HG02852 (cell line): Measurements from ENCODE around the gene GPR176.
"Not testable (repeated sequence)": the region's sequence is repeated elsewhere in the genome, so short reads cannot be mapped to it uniquely, and the experiment has no call there.

Source experiments
- ATAC-seq: cut with Tn5 transposase; IDR thresholded peaks from one replicate; pipeline ENCODE4 v1.9.1; 2021; ENCODE audit warnings: mild to moderate bottlenecking, moderate library complexity; ENCODE audit not compliant: unreplicated experiment

Gene GPR176

DNA sequence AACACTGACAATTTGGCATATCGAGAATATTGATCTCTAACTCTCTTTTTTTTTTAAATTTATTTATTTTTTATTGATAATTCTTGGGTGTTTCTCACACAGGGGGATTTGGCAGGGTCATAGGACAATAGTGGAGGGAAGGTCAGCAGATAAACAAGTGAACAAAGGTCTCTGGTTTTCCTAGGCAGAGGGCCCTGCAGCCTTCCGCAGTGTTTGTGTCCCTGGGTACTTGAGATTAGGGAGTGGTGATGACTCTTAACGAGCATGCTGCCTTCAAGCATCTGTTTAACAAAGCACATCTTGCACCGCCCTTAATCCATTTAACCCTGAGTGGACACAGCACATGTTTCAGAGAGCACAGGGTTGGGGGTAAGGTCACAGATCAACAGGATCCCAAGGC lies 27.0 kb downstream of the GPR176 start:
- not testable (repeated sequence) for ATAC-seq

DNA sequence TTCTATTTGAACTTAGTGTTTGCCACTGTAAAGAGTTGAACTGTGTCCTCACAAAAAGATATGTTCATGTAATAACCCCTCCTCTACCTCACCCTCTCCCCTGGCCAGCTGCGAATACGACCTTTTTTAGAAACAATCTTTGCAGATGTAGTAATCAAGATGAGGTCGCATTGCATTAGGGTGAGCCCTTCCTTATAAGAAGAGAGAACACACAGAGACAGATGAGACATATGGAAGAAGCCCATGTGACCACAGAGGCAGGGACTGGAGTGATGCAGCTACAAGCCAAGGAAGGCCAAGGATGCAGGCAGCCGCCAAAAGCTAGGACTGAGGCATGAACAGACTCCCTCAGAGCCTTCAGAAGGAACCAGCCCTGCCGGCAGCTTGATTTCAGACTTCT lies 27.6 kb downstream of the GPR176 start:
- no peak for ATAC-seq

DNA sequence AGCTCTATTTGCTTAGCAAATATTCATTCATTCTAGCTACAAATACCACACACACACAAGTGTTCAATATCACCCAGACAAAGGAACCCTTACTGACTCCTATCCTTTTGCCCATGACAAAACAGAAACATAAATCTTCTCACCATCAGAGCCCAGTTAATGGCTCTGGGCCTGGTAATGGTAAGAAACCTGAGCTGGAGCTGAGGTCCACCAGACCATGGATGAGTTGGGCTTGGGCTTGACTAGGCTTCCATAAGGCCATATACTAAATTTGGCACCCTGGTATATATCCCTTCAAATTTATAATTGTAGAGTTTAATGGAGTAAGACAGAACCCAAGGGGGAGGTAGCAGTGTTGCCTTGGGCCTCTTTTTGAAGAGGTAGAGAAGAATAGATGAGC lies 29.4 kb downstream of the GPR176 start:
- no peak for ATAC-seq

- no peak for ATAC-seq
Measured at GRCh38 chr15:39889601-39890000, 30.5 kb downstream of the GPR176 start.

GRCh38 chr15:39888809-39889208 lies 31.3 kb downstream of the GPR176 start:
- ATAC-seq: no peak

DNA sequence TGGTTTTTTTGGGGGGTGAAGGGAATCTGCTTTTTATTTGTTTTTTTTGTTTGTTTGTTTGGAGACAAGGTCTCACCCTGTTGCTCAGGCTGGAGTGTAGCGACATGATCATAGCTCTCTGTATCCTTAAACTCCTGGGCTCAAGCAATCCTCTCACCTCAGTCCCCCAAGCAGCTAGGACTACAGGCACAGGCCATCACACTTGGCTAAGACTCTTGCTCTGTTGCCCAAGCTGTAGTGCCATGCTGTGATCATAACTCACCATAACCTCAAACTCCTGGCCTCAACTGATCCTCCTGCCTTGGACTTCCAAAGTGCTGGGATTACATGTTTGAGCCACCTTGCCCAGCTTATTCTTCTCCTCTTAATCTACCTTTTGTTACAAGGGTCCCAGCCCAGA lies 31.8 kb downstream of the GPR176 start:
- ATAC-seq: no peak

DNA sequence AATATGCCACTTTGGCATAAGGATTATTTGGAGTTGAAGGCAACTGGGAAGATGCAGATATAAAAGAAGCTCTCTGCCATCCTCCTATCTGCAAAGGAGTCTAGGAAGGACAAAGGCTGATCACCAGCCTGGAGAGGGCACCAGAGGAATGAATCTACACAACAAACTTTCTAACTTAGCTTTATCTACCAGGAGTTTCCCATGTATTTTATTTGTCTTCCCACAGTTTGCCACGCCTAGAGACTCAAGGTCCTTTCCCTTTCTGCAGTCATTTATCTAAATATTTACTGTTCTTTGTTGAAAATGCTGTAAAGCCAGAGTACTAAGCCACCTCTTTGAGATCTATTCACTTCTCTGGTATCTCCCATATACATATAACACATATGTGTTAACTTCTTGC lies 32.2 kb downstream of the GPR176 start:
- no peak for ATAC-seq

- no peak for ATAC-seq
Measured at GRCh38 chr15:39887211-39887610, 32.9 kb downstream of the GPR176 start.

GRCh38 chr15:39886418-39886817 lies 33.6 kb downstream of the GPR176 start:
- no peak for ATAC-seq

GRCh38 chr15:39885099-39885777 lies 34.8 kb downstream of the GPR176 start:
- no peak for ATAC-seq

DNA sequence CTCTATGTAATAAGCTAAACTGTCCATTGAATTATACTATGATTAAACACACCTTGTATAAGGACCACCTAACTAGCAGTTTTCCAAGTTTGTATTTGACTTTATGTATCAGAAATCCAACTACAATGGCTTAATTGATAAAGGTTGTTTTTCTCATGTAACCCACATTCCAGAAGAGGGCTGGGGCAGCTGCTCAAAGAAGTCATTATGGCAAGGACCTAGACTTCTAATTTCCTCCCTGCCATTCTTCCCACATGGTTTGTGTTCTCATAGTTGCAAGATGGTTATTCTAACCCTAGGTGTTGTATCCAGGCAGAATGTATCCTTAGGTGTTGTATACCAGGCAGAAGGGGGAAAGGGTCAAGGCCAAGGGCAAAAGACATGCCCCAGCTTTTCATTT lies 35.7 kb downstream of the GPR176 start:
- ATAC-seq: no peak

GRCh38 chr15:39882602-39883001 lies 37.5 kb downstream of the GPR176 start:
- ATAC-seq: no peak

GRCh38 chr15:39881790-39882189 lies 38.3 kb downstream of the GPR176 start:
- ATAC-seq: no peak

DNA sequence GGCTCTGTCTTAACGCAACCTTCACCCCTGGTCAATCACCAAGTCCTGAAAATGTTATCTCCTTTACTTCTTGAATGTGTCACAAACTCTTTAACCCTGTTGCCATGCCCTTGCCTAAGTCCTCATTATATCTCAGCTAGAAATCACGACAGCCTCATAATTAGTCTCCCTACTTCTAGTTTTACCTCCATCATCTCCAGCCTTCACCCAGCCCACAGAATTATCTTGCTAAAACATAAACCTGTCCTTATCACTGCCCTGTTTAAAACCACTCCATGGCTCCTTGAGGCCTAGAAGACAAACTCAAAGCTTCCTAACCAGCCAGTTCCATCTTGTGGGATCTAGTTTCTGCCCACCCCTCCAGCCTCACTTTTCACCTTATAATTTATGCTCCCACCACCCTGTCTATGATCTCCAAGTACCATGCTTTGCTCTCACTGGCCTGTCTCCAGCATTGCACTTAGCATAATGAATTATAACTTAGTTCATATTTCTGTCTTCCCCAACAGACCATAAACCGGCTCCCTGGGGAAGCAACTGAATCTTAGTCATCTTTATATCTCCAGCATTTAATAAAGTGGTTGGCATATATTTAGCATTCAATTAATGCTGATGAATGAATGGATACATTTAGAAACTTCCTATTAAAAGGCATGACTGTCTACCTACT lies 39.2 kb downstream of the GPR176 start:
- ATAC-seq: no peak

DNA sequence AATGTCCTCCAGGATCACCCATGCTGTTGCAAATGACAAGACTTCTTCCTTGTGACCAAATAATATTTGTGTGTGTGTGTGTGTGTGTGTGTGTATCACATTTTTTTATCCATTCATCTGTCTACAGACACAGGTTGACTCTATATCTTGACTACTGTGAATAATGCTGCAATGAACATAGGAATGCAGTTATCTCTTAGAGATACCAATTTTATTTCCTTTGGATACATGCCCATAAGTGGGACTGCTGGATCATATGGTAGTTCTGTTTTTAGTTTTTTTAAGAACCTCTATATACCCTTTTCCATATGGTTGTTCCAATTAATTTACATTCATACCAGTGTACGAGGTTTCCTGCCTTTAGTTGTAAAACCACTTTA lies 41.7 kb downstream of the GPR176 start:
- no peak for ATAC-seq

GRCh38 chr15:39874890-39875549 lies 45.0 kb downstream of the GPR176 start:
- no peak for ATAC-seq

DNA sequence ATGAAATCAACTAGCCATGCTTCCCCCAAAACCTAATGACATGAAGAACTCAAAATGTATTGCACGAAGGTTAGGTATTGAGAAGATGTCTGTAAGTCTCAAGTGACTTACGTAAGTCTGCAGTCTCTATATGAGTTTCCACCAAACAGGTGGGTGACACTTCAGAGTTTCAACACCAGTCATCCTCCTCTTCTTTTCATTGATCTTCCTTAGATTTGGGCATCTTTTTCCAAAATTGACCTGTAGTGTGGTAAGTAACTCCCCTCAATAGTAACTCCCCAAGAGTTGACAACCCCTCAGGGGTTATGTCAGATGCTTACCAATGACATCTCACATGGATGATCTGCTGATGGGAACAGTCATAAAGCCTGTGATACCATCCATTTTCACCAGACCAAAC lies 46.1 kb downstream of the GPR176 start:
- peak; percentile 68 for ATAC-seq

- no peak for ATAC-seq
Measured at GRCh38 chr15:39870537-39870936, 49.5 kb downstream of the GPR176 start.

DNA sequence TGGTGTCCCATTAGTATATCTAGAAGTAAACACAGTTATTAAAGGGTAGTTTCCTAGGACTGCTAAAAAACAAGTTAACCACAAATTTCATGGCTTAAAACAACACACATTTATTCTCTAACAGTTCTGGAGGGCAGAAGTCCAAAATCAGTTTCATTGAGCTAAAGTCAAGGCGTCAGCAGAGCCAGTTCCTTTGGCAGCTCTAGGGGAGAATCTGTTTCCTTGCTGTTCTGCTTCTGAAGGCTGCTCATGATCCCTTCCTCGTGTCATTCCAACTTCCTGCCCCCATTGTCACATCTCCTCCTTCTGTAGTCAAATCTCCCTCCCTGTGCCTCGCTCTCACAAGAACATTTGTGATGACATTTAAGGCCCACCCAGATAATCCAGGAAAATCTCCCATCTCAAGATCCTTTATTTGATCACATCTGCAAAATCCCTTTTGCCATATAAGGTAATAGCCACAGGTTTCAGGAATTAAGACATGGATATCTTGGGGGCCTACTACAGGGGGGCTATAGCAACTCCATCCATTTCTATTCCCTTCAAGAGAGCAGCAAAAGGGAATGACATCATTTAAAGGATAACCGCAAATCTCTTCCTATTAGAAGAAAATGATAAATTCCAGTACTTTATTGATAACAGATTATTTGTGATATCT lies 50.1 kb downstream of the GPR176 start:
- no peak for ATAC-seq

GRCh38 chr15:39869254-39869653 lies 50.8 kb downstream of the GPR176 start:
- no peak for ATAC-seq

DNA sequence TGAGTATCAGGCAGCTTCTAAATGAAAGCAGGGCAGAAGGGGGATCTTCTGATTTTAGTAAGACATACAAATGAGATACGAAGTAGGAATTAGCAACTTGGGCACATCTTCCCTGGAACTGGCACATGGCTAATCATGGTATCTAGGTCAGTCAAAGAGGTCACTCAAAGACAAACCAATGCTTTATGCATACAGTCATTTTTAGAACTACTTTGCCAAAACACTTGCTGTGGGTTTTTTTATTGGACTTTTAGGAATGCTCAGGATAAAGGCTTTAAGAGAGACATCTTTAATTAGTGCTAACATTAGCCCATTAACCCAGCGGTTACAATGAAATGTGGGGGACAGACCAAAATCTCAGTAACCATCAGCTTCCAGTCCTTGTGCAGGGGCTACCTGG lies 51.7 kb downstream of the GPR176 start:
- ATAC-seq: no peak

DNA sequence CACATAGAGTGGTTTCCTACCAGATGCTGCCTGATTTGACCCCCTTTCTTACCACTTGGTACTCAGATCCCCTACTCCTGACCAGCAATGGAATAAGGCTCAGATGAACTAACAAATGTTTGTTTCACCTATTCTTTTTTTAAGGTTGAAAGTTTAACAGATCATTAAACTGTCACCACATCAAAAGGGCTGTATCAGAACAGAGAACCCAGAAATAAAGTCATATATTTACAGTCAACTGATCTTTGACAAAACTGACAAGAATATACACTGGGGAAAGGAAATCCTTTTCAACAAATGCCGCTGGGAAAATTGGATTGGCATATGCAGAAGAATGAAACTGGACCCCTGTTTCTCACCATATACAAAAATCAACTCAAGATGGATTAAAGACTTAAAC lies 56.0 kb downstream of the GPR176 start:
- no peak for ATAC-seq
